Measurements from ENCODE around the gene LAMA2.
A peak's percentile ranks its signal among the peaks of the same experiment; 100 is the strongest.

Gene LAMA2

DNA sequence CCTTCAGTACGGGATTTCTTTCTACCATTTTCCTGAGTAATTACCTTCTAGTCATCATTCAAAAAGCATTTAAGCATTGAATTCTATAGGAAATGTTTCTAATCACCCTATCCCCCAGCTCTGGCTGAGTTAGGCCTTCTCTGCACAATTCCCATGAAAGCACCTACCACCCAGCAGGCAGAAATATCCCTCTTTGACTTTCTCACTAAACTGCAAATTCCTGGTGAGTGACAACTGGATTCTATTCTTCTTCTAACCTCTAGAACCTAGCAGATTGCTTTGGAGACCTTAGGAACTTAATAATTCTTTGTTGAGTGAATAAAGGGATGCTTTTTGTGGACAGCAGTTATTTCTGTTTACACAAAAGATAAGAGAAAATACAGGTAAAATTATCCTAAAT lies 328.7 kb downstream of the LAMA2 start:
- no peak for DNase-seq (ENCODE audit: low read depth, low spot score)

DNA sequence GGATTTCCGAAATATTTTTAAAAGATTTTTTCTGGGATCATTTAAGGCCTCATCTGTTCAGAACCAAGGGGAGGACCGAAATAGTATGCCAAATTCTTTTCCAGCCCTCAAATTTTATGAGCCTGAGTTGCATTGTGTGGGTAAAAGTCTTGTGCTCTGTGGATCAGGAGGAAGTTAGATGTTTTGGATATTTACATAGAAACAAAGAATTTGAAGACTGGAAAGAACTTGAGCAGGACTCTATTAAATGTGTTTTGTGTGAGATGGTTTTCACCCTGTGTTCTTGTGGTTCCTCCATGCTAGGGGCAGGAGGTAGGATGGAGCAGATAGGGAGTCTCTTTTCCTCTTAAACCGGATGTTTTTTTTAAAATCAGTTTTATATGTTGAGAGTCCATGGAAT lies 329.1 kb downstream of the LAMA2 start:
- DNase-seq (ENCODE audit: low read depth, low spot score): no peak

DNA sequence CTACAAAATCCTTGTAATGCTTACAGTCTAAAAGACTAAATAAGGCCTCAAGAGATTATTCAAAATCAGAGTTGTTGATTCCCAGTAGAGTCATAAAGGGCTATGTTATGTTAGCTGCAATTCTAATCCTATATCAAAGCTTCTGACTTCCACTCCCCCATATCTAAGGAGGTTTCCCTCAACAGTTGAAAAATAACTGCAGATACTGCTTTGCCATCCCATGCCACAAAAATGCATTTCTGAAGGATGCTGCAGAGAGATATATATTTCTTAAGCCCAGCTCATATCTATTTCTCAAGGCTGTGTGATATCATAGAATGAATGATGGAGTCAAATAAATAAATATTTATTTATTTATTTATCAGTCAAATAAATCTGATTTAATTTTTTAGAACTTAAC lies 332.3 kb downstream of the LAMA2 start:
- no peak for DNase-seq (ENCODE audit: low read depth, low spot score)

DNA sequence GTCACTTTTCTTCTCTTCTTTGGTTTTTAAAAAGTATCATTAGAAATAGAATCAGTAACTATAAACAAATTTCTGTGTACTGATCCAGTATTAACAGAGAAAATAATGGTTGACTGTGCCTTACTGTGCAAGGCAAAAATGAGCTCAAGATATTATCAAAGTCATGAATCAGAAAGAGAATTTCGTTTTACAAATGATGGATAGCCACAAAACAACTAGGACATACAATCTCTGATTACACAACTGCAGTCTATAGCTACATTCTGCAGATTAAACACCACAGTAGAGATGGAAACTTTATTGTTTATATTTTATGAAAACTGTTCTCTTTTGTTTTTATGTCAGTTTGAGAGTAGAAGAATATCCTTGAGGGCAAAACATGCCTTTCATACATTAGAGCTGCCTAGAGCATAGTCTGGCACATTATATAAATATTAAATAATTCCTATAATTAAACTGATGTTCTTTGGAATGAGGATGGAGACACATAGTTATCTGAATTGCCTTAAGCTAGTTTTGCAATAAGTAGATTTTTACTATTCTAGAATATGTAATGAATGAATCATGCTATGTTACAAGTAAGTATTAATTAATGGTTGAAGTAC lies 333.1 kb downstream of the LAMA2 start:
- no peak for DNase-seq (ENCODE audit: low read depth, low spot score)

DNA sequence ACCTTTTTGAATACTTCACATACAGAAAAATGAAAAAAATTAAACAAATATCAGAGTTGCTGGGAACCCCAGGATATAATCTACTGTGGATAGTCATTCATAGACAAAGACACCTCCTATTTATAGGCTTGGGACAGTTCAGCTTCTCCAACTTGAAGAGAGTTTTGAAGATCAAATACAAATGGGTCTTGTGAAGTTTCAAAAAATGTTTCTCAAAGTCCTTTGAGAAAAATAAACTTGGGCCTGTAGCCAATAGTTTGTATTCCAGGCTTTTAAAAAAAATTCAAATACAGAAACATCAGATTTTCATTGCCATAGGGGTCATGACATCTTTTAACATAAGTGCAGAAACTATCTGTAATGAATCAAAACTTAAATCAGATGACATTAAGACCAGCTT lies 334.8 kb downstream of the LAMA2 start:
- no peak for DNase-seq (ENCODE audit: low read depth, low spot score)

DNA sequence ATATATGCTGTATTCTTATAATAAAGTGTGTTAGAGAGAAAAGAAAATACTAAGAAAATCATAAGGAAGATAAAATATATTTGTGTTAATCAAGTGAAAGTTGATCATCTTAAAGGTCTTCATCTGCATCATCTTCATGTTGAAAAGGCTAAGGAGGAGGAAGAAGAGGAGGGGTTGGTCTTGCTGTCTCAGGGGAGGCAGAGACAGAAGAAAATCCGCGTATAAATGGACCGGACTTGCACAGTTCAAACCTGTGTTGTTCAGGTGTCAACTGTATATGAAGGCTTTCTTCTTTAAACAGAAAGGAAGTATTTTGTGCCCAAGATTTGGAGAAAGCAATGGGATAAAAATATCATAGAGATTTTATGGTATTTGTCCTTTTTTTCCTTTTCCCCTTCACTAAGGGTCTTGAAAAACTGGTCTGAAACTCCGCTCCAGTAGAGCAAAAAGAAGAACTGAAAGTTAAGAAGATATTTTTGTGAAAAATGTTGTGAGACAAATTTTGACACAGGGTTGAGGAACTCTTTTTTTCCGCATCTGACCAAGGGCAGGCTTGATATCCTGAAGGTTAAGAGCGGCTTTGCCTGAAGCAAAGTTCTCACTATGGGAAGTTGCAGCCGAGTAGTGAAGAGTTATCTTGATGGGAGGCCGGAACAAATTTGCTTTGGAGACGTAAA lies 350.7 kb downstream of the LAMA2 start:
- DNase-seq (ENCODE audit: low read depth, low spot score): no peak

DNA sequence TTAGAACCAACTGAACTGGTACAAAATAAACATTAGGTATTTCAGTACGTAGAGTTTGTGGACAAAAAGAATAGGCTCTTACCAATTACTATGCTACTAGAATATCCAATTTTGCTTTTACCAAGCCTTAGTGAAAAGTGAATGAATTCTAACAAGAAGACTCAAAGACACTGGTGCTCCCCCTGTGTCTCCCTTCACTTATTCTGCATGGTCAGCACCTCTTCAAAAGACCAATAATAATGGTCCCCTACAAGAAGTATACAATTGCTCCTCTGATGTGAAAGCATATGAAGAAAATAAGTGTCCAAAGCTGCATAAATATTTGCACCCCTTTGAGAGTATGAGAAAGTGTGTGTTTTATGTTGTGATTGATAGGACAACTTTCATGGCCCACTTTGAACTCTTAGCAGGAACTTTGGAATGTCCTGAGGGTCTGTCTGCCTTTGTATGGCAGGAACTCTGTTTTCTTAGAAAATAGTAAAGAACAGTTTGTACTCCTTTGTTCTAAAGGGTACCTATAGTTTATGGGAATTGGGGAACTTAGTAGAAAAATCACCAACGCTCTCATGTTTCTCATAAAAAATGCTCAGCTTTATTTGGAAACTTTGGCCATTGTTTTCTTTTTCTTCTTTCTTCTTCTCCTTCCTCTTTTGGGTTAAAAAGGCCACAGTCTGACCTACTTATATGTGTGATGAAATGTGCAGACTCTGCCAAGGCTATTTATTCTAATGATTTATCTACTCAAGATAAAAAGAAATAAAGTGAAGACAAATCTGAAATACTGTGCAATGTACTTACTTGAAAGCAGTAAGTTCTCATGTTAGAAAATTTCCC lies 352.4 kb downstream of the LAMA2 start:
- DNase-seq (ENCODE audit: low read depth, low spot score): peak; percentile 77

DNA sequence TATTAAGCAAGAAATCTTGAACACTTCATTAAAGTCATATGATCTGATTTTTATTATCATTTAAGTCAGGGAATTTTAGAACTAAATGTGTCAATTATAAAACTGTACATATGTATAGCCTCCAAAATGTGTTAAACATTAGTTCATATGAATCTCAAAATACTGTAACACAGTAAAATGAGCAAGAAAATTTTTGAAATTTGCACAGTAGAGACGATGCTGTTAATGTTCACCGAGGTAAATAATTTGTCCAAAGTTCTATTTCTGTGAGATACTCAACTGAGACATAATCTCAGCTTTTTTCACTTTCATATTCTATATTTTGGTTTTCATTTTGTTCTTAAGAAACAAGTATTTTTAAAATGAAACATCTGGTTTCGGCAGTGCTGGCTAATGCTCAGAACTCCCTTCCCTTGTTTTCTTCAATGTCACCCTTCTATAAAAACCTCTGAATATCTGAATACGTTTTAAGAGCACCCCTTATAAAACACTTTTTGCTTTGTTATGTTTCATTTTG lies 353.1 kb downstream of the LAMA2 start:
- no peak for DNase-seq (ENCODE audit: low read depth, low spot score)

DNA sequence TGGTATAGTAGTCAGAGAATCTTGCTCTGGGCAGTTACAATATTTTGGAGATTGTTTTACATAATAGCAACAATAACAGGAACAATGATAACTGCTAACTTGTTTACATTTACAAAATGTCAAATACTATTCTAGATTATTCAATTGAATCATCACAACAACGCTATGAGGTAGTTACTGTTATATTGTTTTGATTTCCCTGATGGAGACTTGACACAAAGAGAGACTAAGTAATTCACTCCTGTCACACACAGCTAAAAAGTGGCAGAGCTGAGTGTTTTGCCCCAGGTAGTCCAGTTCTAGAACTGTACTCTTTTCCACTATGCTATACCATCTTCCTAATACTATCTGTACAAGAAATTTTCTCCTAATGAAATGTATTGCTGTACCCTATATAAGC lies 356.1 kb downstream of the LAMA2 start:
- DNase-seq (ENCODE audit: low read depth, low spot score): no peak

DNA sequence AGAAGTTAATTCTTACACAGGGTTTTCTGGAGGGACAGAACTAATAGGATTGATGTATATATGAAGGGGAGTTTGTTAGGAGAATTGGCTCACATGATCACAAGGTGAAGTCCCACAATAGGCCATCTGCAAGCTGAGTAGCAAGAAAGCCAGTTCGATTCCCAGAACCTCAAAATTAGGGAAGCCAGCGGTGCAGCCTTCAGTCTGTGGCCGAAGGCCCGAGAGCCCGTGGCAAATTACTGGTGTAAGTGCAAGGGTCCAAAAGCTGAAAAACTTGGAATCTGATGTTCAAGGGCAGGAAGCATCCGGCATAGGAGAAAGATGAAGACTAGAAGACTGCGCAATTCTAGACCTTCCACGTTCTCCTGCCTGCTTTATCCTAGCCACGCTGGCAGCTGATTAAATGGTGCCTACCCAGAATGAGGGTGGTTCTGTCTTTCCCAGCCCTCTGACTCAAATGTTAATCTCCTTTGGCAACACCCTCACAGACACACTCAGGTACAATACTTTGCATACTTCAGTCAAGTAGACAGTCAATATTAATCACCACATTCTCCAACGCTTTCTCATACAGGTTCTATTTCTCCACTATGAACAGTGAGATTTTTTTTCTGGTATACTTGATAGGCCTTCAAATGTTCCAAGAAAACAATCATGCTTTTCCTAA lies 357.0 kb downstream of the LAMA2 start:
- no peak for DNase-seq (ENCODE audit: low read depth, low spot score)

DNA sequence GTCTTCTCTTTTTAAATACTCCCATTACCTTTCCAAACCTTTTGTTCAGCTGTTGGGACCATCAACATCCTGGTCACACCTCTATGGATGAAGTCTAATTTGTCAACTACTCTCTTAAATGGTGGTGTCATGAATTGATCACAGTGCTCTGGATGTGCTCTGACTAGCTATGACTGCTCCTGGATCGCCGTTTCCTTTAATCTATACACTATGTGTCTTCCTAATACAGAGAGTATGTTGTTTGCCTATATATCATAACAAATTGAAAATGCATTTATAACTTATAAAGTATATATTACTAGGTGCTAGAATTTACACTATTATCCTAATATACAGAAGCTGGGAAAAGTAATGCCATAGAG lies 357.5 kb downstream of the LAMA2 start:
- DNase-seq (ENCODE audit: low read depth, low spot score): no peak

DNA sequence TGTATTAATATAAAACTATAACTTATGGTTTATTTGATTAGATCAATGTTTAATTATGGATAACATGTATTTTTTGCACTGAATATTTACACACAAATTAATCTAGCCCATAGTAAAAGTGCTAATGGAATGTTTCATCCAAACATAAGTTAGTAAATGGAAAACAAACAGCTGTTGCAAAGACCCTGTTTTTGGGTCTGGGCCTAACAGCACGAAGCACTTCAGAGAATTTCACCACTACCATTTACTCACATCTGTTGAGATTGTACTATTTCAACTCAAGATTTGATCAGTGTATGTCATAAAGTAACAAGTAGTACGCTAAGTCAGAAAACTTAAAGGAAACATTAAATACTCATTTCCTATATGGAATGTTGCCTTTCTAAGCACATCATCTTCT lies 359.6 kb downstream of the LAMA2 start:
- no peak for DNase-seq (ENCODE audit: low read depth, low spot score)

DNA sequence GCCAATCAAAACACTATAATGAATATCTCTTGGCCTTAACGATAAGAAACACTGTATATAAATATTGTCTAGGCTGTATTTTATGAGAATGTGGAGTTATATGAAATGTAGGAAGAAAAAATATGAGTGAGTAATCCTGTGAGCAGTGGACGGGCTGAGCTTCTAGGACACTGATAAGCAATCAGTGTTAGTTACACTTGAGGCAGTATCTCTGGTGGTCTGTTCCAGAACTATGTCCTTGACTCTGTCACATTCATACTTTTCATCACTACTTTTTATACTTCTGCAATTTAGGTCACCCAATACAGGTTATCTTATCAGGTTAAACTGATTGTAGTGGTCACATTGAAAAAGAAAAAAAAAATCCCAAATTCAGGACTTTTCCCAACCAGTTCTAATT lies 360.4 kb downstream of the LAMA2 start:
- no peak for DNase-seq (ENCODE audit: low read depth, low spot score)

DNA sequence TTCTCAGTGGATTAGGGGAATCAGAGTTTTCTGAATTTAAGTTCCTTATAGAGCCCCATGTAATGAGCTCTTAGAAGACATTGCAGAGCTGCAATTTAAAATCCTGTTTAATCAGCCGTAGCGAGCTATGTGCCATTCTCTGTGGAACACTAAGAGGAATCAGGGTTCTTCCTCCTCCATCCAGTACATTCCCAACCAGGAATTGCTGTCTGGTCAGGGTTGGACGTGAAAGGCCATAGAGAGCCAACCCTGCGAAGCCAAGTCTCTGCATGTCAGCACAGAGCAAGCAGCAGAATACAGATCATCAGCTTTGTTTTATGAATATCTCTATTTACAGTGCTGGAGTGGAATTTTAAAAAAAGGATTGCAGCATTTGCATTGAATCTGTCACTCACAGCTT lies 366.0 kb downstream of the LAMA2 start:
- DNase-seq (ENCODE audit: low read depth, low spot score): no peak

DNA sequence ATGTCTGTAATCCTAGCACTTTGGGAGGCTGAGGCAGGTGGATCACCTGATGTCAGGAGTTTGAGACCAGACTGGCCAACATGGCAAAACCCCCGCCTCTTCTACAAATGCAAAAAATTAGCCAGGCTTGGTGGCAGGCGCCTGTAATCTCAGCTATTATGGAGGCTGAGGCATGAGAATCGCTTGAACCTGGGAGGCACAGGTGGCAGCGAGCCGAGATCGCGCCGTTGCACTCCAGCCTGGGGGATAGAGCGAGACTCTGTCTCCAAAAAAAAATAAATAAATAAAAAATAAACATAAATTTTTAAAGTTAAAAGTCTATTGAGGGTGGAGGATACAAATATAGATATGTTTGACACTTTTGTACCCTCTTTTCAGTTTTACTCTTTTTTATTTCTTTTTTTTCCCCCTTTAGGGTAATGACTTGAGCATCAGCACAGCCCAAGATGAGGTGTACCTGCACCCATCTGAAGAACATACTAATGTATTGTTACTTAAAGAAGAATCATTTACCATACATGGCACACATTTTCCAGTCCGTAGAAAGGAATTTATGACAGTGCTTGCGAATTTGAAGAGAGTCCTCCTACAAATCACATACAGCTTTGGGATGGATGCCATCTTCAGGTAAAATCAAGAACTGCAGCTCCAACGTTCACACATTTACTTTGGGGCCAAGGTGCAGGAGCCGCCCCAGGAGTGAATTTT lies 368.9 kb downstream of the LAMA2 start:
- DNase-seq (ENCODE audit: low read depth, low spot score): peak; percentile 55

DNA sequence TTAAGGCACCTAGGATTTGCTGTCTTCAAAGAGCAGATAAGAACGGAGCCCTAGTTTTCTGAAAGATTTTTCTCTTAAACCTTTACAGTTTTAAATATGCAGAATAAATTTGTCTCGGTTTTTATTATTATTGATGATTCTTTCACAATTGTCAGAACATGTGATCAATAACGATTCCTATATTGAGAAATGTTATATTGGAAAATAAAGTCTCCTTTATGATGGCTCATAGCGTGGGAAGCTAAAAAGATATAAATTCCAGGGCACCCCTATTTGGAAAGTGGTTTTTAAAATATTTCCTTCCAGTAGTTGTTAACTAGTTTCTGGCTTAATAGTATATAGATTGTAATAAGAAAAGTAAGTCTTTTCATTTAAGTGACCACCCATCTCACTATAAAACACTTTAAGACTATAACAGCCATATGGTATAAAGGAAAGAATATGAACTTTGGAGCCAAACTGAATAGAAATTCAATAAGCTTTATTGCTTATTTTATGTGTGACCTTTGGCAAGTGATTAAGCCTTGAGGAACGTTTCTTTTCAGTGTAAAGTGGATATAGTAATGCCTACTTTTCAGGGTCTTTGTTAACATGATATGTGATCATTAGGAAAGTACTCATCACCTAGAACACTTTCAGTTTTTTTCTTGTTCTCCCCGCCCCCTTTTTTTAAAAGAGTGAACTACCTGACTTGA lies 369.6 kb downstream of the LAMA2 start:
- no peak for DNase-seq (ENCODE audit: low read depth, low spot score)

DNA sequence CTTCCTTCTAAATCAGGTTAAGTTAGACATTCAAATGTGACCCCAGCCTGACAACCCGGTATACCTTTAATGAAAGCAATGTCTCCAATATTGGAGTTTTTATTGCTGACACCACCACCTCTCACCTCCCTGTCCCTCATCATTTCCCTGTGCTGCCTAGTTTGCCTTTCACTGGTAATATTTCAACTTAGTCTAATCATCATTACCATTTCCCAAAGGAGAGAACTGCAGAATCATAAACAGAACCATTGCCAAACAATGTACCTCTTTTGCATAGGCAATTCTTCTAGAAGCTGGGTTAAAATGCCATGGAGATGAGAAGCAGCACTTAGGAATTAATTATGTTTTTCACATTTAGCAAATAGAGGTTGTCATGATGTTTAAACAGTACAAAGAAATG lies 370.3 kb downstream of the LAMA2 start:
- DNase-seq (ENCODE audit: low read depth, low spot score): no peak

DNA sequence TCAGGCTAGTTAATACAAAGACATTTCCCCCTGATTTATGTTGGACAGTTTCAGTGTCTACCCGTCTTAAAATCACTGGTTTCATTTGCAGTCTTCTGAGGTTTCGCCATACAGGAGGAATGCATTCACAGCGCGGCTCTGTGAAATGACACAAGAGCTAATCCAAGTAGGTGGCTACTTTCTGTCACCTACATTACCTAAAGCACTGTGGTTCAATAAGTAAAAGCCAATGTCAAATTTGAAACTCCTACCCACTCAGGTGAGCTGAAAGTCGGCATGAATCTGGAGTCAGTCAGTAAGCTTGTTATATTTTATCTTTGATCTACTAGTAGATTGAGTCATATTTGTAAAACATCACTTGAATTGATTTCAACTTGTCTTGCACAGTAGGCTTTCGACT lies 370.8 kb downstream of the LAMA2 start:
- DNase-seq (ENCODE audit: low read depth, low spot score): no peak

DNA sequence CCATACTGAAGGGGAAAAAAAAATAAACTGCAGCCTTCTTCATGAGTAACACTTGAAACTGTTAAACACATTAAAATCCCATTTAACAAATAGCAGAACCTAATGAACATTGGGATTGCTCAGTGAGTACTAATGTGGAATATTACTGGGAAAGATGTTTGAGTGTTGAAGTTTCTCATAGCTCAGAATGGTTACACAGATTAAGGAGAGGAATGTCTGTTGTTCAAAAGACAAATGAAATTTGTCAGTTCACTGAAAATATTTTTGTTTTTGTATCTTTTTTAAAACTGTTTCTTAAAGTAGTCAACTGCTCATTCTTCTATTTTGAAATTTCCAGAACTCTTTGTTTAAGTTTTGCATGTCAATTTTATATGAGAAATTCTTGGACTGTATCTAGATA lies 374.3 kb downstream of the LAMA2 start:
- DNase-seq (ENCODE audit: low read depth, low spot score): no peak

DNA sequence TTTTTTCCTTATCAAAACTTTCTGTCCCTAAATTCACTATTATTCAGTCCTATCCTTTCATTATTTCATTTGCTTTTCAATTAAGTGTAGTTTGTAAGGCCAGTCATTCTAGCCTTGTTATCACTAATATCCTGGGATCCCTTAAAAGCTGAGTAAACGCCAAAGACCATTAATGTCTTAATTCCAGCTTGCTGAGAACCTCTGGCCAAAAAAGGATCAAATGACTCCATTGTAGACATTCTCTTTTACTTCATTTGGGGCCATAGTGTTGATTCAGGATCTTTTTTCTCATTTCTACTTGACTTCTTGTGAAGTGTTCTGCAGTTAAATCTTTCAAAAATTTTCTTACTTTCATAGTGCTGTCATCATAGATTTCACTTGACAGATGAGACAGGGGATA lies 379.7 kb downstream of the LAMA2 start:
- no peak for DNase-seq (ENCODE audit: low read depth, low spot score)

DNA sequence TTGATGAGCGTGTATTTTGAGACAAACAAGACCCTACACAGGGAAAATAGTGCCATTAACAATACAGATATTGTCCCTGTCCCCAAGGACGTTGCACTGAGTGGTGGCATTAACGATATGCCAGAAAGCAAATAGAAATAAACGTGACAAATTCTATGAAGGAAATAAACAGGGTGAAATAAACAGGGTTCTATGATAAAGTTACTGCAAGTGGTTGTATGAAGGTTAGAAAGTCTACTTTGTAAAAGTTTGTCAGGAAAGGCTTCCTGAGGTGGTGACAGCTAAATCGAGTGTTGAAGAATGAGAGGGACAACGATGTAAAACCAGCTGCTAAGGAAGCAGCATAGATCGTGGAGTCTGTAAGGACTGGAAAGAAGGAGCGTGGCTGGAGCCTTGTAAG lies 380.2 kb downstream of the LAMA2 start:
- no peak for DNase-seq (ENCODE audit: low read depth, low spot score)
